H1 (cell line): ENCODE results near the gene UBE2Q2. TPM values are rescaled to one million over a fixed set of nuclear protein-coding genes. Genes with fewer than 3 reads are reported as not detected.

ENCODE experiments used
- CTCF ChIA-PET: fragments of 300-600 bp; sonication (Branson Sonifier 250); formaldehyde crosslinking; loops from one replicate; lab custom pipeline; 2021; ENCODE audit not compliant: partially characterized antibody; lab: Charles Lee
- POLR2A ChIA-PET: fragments of 300-600 bp; sonication (Branson Sonifier 250); formaldehyde crosslinking; loops from one replicate; lab custom pipeline; 2021; ENCODE audit warnings: inconsistent platforms; ENCODE audit not compliant: partially characterized antibody; lab: Charles Lee
- DNase-seq, 2 experiments: peaks; one replicate each; pipeline versions ENCODE4 v3.0.0 to v3.0.0-alpha.2; 2010 to 2022; ENCODE audit warnings: low spot score in 2 of 2, low read depth in 1 of 2, mixed read lengths in 1 of 2
- FAIRE-seq: peaks from 2 replicates; lab custom pipeline; 2011; peaks lifted over from hg19 to GRCh38; lab: Jason Lieb, UNC
- H2AFZ ChIP-seq: 2 replicates; pipeline ENCODE4 v1.8.1; 2012; ENCODE audit warnings: low read length, inconsistent platforms
- H2AK5ac ChIP-seq: 2 replicates; pipeline ENCODE4 v1.6.1; 2013; ENCODE audit warnings: low read depth, low read length
- H2BK120ac ChIP-seq: replicated peaks from 2 replicates; pipeline ENCODE3; 2013; ENCODE audit warnings: low read depth, low read length, inconsistent platforms
- H2BK12ac ChIP-seq: 2 replicates; pipeline ENCODE4 v1.6.1; 2013; ENCODE audit warnings: low read depth, low read length
- H2BK15ac ChIP-seq: 2 replicates; pipeline ENCODE4 v1.6.1; 2013; ENCODE audit warnings: low read length
- H2BK20ac ChIP-seq: 2 replicates; pipeline ENCODE4 v1.6.1; 2013; ENCODE audit warnings: low read length
- H2BK5ac ChIP-seq: 2 replicates; pipeline ENCODE4 v1.6.1; 2013; ENCODE audit warnings: low read depth, low read length
- H3K14ac ChIP-seq: 2 replicates; pipeline ENCODE4 v1.6.1; 2013; ENCODE audit warnings: inconsistent platforms; ENCODE audit not compliant: insufficient read length
- H3K18ac ChIP-seq: 2 replicates; pipeline ENCODE4 v1.6.1; 2013; ENCODE audit warnings: low read length; ENCODE audit errors: extremely low read depth
- H3K23ac ChIP-seq: 2 replicates; pipeline ENCODE4 v1.6.1; 2013; ENCODE audit warnings: inconsistent platforms; ENCODE audit not compliant: insufficient read length
- H3K23me2 ChIP-seq: 2 replicates; pipeline ENCODE4 v1.6.1; 2013; ENCODE audit warnings: low read depth, low read length
- H3K27ac ChIP-seq: 2 replicates; pipeline ENCODE4 v1.6.1; 2011; ENCODE audit warnings: low read depth, low read length, inconsistent platforms
- H3K27me3 ChIP-seq, 4 experiments: replicated peaks in 1 of 4; 1 replicate in 1 of 4; 2 replicates in 3 of 4; pipeline versions ENCODE4 v1.6.1 to v1.8.1; 2011 to 2013; ENCODE audit warnings: low read length in 3 of 4, mild to moderate bottlenecking in 3 of 4, inconsistent platforms in 2 of 4, mixed read lengths in 2 of 4, moderate library complexity in 1 of 4; ENCODE audit not compliant: control insufficient read depth in 3 of 4, insufficient read depth in 3 of 4; ENCODE audit errors: extremely low read depth in 1 of 4
- H3K36me3 ChIP-seq, 4 experiments: 2 replicates each; pipeline versions ENCODE4 v1.6.1 to v1.8.1; 2011 to 2013; ENCODE audit warnings: mild to moderate bottlenecking in 4 of 4, low read length in 3 of 4, moderate library complexity in 2 of 4, control low read depth in 1 of 4, inconsistent platforms in 1 of 4; ENCODE audit not compliant: insufficient read depth in 4 of 4, control insufficient read depth in 2 of 4
- H3K4ac ChIP-seq: replicated peaks from 2 replicates; pipeline ENCODE3; 2013; ENCODE audit warnings: low read length, low read depth, mixed read lengths, inconsistent platforms; ENCODE audit not compliant: insufficient read length
- H3K4me1 ChIP-seq, 4 experiments: replicated peaks in 1 of 4; 1 replicate in 1 of 4; 2 replicates in 3 of 4; pipeline versions ENCODE4 v1.6.1 to v1.8.1; 2011 to 2013; ENCODE audit warnings: low read length in 3 of 4, inconsistent platforms in 2 of 4, mixed read lengths in 1 of 4; ENCODE audit not compliant: insufficient read depth in 4 of 4, control insufficient read depth in 3 of 4
- H3K4me2 ChIP-seq, 2 experiments: 2 replicates each; pipeline versions ENCODE4 v1.6.1 to v1.8.1; 2011 to 2013; ENCODE audit warnings: low read depth in 2 of 2, low read length in 2 of 2, control low read depth in 1 of 2, inconsistent platforms in 1 of 2, mild to moderate bottlenecking in 1 of 2; ENCODE audit not compliant: insufficient read depth in 1 of 2
- H3K4me3 ChIP-seq, 4 experiments: fragments of 200-600, 300-600 bp in 1 of 4; sonication (generic), shearing (Covaris generic), sonication (Bioruptor Twin) in 1 of 4; 2 replicates each; pipeline versions ENCODE4 v1.5.1 to v1.8.1; 2011 to 2016; ENCODE audit warnings: low read length in 4 of 4, low read depth in 3 of 4, control low read depth in 2 of 4, inconsistent platforms in 2 of 4, mild to moderate bottlenecking in 2 of 4, mixed read lengths in 1 of 4, moderate library complexity in 1 of 4; ENCODE audit not compliant: insufficient read depth in 2 of 4; ENCODE audit errors: extremely low read depth in 1 of 4
- H3K56ac ChIP-seq: replicated peaks from 2 replicates; pipeline ENCODE3; 2013; ENCODE audit warnings: low read depth, mild to moderate bottlenecking, mixed read lengths, low read length, inconsistent platforms; ENCODE audit not compliant: insufficient read length
- H3K79me1 ChIP-seq: 2 replicates; pipeline ENCODE4 v1.6.1; 2013; ENCODE audit warnings: low read depth, low read length, control low read depth
- H3K79me2 ChIP-seq, 2 experiments: 2 replicates each; pipeline versions ENCODE4 v1.6.1 to v1.8.1; 2012 to 2013; ENCODE audit warnings: low read length in 2 of 2, mild to moderate bottlenecking in 2 of 2, inconsistent platforms in 1 of 2; ENCODE audit not compliant: insufficient read depth in 2 of 2, control insufficient read depth in 1 of 2
- H3K9ac ChIP-seq, 4 experiments: replicated peaks in 1 of 4; 1 replicate in 1 of 4; 2 replicates in 3 of 4; pipeline versions ENCODE4 v1.6.1 to v1.8.1; 2011 to 2013; ENCODE audit warnings: low read depth in 3 of 4, low read length in 3 of 4, control low read depth in 2 of 4, mild to moderate bottlenecking in 2 of 4, moderate library complexity in 2 of 4, inconsistent platforms in 1 of 4; ENCODE audit errors: extremely low read depth in 1 of 4
- H3K9me3 ChIP-seq, 2 experiments: 2 replicates each; pipeline versions ENCODE4 v1.6.1 to v1.8.1; 2012 to 2013; ENCODE audit warnings: mild to moderate bottlenecking in 2 of 2, moderate library complexity in 2 of 2, control low read depth in 1 of 2, inconsistent platforms in 1 of 2, low read depth in 1 of 2, low read length in 1 of 2, mixed read lengths in 1 of 2; ENCODE audit not compliant: insufficient read depth in 2 of 2
- H4K20me1 ChIP-seq, 2 experiments: replicated peaks in 1 of 2; 2 replicates each; pipeline versions ENCODE3 to v1.8.1; 2011 to 2013; ENCODE audit warnings: inconsistent platforms in 2 of 2, low read length in 2 of 2, mild to moderate bottlenecking in 1 of 2; ENCODE audit not compliant: insufficient read depth in 2 of 2, control insufficient read depth in 1 of 2
- H4K5ac ChIP-seq: 2 replicates; pipeline ENCODE4 v1.6.1; 2013; ENCODE audit warnings: low read length, low read depth, mixed read lengths, inconsistent platforms; ENCODE audit not compliant: insufficient read length
- H4K8ac ChIP-seq: 2 replicates; pipeline ENCODE4 v1.8.0; 2013; ENCODE audit warnings: mild to moderate bottlenecking, moderate library complexity, low read length, inconsistent platforms; ENCODE audit not compliant: insufficient read depth; ENCODE audit errors: extremely low read depth
- H4K91ac ChIP-seq: replicated peaks from 2 replicates; pipeline ENCODE3; 2013; ENCODE audit warnings: low read length, mixed read lengths, inconsistent platforms; ENCODE audit not compliant: insufficient read length
- CTBP2 ChIP-seq: IDR thresholded peaks from 2 replicates; pipeline ENCODE4 v1.7.0; 2011; ENCODE audit warnings: borderline replicate concordance, mild to moderate bottlenecking, moderate library complexity, mixed read lengths, low read length; ENCODE audit not compliant: insufficient read depth, insufficient read length
- RBBP5 ChIP-seq: IDR thresholded peaks from 2 replicates; pipeline ENCODE4 v1.7.1; 2012; ENCODE audit warnings: low read depth, mild to moderate bottlenecking, inconsistent platforms, low read length, moderate library complexity, borderline replicate concordance
- WGBS, 2 experiments: shearing (Covaris generic) in 1 of 2; methylation state at CpG; one replicate each; pipeline versions ENCODE4 v1.1.6 to v1.1.7; 2013 to 2015; ENCODE audit warnings: low lambda C conversion rate in 2 of 2, mixed read lengths in 2 of 2, inconsistent platforms in 1 of 2, low coverage in 1 of 2, missing lambda C conversion rate in 1 of 2; ENCODE audit not compliant: insufficient replicate concordance in 2 of 2, insufficient coverage in 1 of 2, insufficient read length in 1 of 2; ENCODE audit errors: extremely low coverage in 1 of 2, missing lambda C conversion rate in 1 of 2; 5-methylcytosine and 5-hydroxymethylcytosine counted together
- polyA plus RNA-seq, 7 experiments: library from polyadenylated mRNA; depleted of rRNA in 3 of 7; stranded (reverse) in 5 of 7; unstranded in 2 of 7; fragments of >200 nt in 5 of 7; fragments of 200-250 nt in 2 of 7; gene quantifications; 1 replicate in 5 of 7; 2 replicates in 1 of 7; 4 replicates in 1 of 7; pipeline versions ENCODE4 v1.2.1 to v1.2.3, GENCODE V29; 2011 to 2013; ENCODE audit warnings: missing spikeins in 2 of 7, mixed read lengths in 2 of 7
- total RNA-seq: library from RNA; stranded (reverse); fragmentation: NEBNext Ultra II Directional; extraction: Animal tissue kit (Norgen Biotek cat#: 25700); gene quantifications from 2 replicates; pipeline ENCODE4 v1.2.1, GENCODE V29; 2021

The UBE2Q2 gene
- total and polyA plus RNA-seq, 2 of the 8 experiments (the other 6 are each of a cell fraction or from before 2014, with no cell fraction given): 10.1 to 22.7 TPM

DNA sequence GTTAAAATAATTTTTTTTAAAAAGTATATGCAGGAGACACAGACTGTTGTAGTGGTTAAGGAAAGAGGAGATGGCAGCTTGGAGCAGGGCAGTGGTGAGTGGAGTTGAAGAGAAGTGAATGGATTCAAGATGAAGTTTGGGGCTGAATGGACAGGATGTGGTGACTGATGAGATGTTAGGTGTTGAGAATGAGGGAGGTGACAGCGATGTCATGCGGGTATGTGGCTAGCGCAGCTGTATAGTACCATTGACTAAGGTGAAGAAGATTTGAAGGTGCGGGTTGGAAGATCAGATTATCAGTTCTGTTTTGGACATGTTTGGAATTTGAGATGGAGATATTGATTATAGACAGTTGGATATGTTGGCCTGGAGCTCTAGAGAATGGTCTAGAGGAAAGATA lies 80.5 kb downstream of the UBE2Q2 start:
- Histone ChIP-seq H3K23me2 (no peaks in the 10 kb centered on the region; the same call in 1 of the 2 replicates), H3K9ac (no peak overlapping the region), H3K14ac (no peak overlapping the region), H3K79me1 (peaks cover 2% of the 10 kb centered on the region; the same call in 1 of the 2 replicates), H3K56ac (no peak overlapping the region), H3K4ac (no peak overlapping the region), H4K91ac (no peak overlapping the region), H4K20me1 (peaks cover 9 to 11% of the 10 kb centered on the region in 2 experiments), H2AFZ (no peak overlapping the region), H4K8ac (no peak overlapping the region), H3K36me3 (peaks cover 0 to 18% (median 3%) of the 10 kb centered on the region in 4 experiments; a peak in 4 of 8 replicates), H2BK120ac (no peak overlapping the region), H3K27ac (no peak overlapping the region), H3K4me3 (no peak overlapping the region), H2BK12ac (no peak overlapping the region), H3K27me3 (no peaks in the 10 kb centered on the region), H3K9me3 (no peaks in the 10 kb centered on the region), H4K5ac (no peak overlapping the region), H2BK15ac (no peak overlapping the region), H3K4me2 (no peak overlapping the region), H3K79me2 (peaks cover 7 to 46% of the 10 kb centered on the region in 2 experiments; a peak in 3 of 4 replicates), H2BK5ac (no peak overlapping the region), H2BK20ac (no peak overlapping the region), H3K18ac (no peak overlapping the region), H3K23ac (no peak overlapping the region), H3K4me1 (peaks cover 0 to 11% (median 2%) of the 10 kb centered on the region in 4 experiments; a peak in 3 of 7 replicates), H2AK5ac (no peak overlapping the region)
- ChIA-PET POLR2A (interaction anchor here (1.2 to 1.3 kb wide), 2 partner anchors 12 to 80 kb away, joined by 3 read pairs; partner anchors contain the start of gene UBE2Q2), CTCF (interaction anchor here (1.2 to 7.4 kb wide), 10 partner anchors 15 to 227 kb away, joined by 3 to 110 read pairs (median 4); no protein-coding TSS in a partner anchor)
- WGBS, 2 experiments: 96 to 100% methylated on average over 1 to 4 of the region's 4 CpGs
- DNase-seq: no peak
- no peak for FAIRE-seq
- no peak for TF ChIP-seq CTBP2
- no peak for TF ChIP-seq RBBP5
